Measurements from ENCODE around the gene KLRC3.
"Not testable (repeated sequence)": the region's sequence is repeated elsewhere in the genome, so short reads cannot be mapped to it uniquely, and the experiment has no call there.

DNA sequence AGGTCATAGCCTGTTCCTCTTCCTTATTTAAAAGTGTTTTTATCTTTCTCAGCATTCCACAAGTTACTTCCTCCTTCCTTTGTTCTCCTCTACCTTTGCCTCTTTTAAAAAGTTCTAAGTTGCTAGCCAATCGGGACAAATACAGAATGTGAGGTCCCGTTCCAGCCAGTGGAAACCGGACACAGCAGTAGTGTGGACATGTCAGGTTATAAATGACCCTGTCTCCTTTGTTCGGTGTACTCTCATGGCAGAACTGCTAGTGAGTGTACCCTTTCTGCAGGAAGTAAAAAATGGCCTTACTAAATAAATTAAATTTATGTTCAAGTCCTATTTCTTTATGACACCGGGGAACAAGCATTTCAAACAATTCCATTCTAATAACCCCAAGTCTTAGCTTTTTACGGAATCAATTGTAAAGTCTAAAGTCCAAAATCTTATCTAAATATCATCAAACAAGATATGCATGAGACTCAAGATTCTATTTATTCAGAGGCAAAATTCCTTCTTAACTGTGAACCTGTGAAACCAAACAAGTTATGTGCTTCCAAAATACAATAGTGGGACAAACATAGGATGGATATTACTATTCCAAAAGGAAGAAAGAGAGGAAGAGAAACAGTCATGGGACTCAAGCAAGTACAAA, 48.4 kb downstream of the KLRC3 start:
- not testable (repeated sequence) for TF ChIP-seq CTCF (IDR thresholded peaks at IDR 0.05; ENCODE audit: low read depth, low read length, missing input control); GABPA (IDR thresholded peaks at IDR 0.05 in 1 of 2, conservative IDR thresholded peaks at IDR 0.05 in 1 of 2); TAF1 (conservative IDR thresholded peaks at IDR 0.05); EGR1 (IDR thresholded peaks at IDR 0.05; ENCODE audit: low read depth in 2 of 2); REST (IDR thresholded peaks at IDR 0.05); RXRA (IDR thresholded peaks at IDR 0.05); HNF4G (IDR thresholded peaks at IDR 0.05); HNF4A (conservative IDR thresholded peaks at IDR 0.05); RAD21 (IDR thresholded peaks at IDR 0.05); SP1 (IDR thresholded peaks at IDR 0.05); MAX (IDR thresholded peaks at IDR 0.05); FOXA1 (IDR thresholded peaks at IDR 0.05); YY1 (IDR thresholded peaks at IDR 0.05)
- TF ChIP-seq, protein P1, sequence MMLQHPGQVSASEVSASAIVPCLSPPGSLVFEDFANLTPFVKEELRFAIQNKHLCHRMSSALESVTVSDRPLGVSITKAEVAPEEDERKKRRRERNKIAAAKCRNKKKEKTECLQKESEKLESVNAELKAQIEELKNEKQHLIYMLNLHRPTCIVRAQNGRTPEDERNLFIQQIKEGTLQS (IDR thresholded peaks at IDR 0.05): not testable (repeated sequence)
